ENCODE results near the gene NUB1. TPM values are rescaled to one million over a fixed set of nuclear protein-coding genes. Genes with fewer than 3 reads are reported as not detected.

Gene NUB1
- total and polyA plus RNA-seq, 11 donors, result 22.6 to 56.3 (median 39.4) TPM

GRCh38 chr7:151406886-151407583, 65.4 kb downstream of the NUB1 start:
- Histone ChIP-seq H3K9me3 (no peaks in the 10 kb centered on the region), H3K27ac (peak overlapping the region in 1 of 12 donors; percentile 5), H3K4me3 (no peak overlapping the region), H3K36me3 (no peaks in the 10 kb centered on the region), H3K4me1 (peaks cover 0 to 41% (median 14%) of the 10 kb centered on the region in 12 donors), H3K27me3 (peaks cover 18 to 56% (median 26%) of the 10 kb centered on the region in 9 donors)
- TF ChIP-seq, protein P1, sequence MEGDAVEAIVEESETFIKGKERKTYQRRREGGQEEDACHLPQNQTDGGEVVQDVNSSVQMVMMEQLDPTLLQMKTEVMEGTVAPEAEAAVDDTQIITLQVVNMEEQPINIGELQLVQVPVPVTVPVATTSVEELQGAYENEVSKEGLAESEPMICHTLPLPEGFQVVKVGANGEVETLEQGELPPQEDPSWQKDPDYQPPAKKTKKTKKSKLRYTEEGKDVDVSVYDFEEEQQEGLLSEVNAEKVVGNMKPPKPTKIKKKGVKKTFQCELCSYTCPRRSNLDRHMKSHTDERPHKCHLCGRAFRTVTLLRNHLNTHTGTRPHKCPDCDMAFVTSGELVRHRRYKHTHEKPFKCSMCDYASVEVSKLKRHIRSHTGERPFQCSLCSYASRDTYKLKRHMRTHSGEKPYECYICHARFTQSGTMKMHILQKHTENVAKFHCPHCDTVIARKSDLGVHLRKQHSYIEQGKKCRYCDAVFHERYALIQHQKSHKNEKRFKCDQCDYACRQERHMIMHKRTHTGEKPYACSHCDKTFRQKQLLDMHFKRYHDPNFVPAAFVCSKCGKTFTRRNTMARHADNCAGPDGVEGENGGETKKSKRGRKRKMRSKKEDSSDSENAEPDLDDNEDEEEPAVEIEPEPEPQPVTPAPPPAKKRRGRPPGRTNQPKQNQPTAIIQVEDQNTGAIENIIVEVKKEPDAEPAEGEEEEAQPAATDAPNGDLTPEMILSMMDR (IDR thresholded peaks at IDR 0.05), result no peak
- no peak for TF ChIP-seq POLR2A (IDR thresholded peaks at IDR 0.05)
- DNase-seq (no peak), ATAC-seq (no peak)
- 89 to 95% (median 92%) methylated on average over 8 to 9 of the region's 9 CpGs for WGBS, 4 donors
- intact Hi-C loops (cut with DNase I), result no loop called here

GRCh38 chr7:151408498-151408838, 66.9 kb downstream of the NUB1 start:
- intact Hi-C loops (cut with DNase I), result no loop called here
- peaks cover 0 to 38% (median 14%) of the 10 kb centered on the region in 12 donors for H3K4me1 ChIP-seq
- no peaks in the 10 kb centered on the region for H3K9me3 ChIP-seq
- peak overlapping the region in 2 of 12 donors; percentile 39 to 51 for H3K4me3 ChIP-seq
- peaks cover 18 to 57% (median 26%) of the 10 kb centered on the region in 9 donors for H3K27me3 ChIP-seq
- DNase-seq (no peak), ATAC-seq (no peak)
- H3K36me3 ChIP-seq, result no peaks in the 10 kb centered on the region
- 85 to 92% (median 88%) methylated on average over 6 to 7 of the region's 7 CpGs for WGBS, 4 donors
- H3K27ac ChIP-seq, result peak overlapping the region in 1 of 12 donors; percentile 63
- TF ChIP-seq, protein P1 (IDR thresholded peaks at IDR 0.05), result no peak
- TF ChIP-seq POLR2A (IDR thresholded peaks at IDR 0.05), result no peak

- intact Hi-C loops (cut with DNase I), result no loop called here
- DNase-seq (peak in 1 of 5 donors; percentile 62), ATAC-seq (peak in 2 of 4 donors; percentile 6 to 17)
- no peak for TF ChIP-seq POLR2A (IDR thresholded peaks at IDR 0.05)
- TF ChIP-seq, protein P1 (IDR thresholded peaks at IDR 0.05), result no peak
- peak overlapping the region; percentile 28 to 53 (median 48) for H3K4me3 ChIP-seq
- H3K9me3 ChIP-seq, result no peaks in the 10 kb centered on the region
- no peaks in the 10 kb centered on the region for H3K36me3 ChIP-seq
- peaks cover 0 to 32% (median 14%) of the 10 kb centered on the region in 12 donors for H3K4me1 ChIP-seq
- WGBS, 4 donors, result 18 to 60% (median 29%) methylated on average over 19 to 61 of the region's 61 CpGs
- peak overlapping the region in 3 of 12 donors; percentile 24 to 63 (median 46) for H3K27ac ChIP-seq
- peaks cover 18 to 57% (median 26%) of the 10 kb centered on the region in 9 donors for H3K27me3 ChIP-seq
Observed at GRCh38 chr7:151408839-151409666, 67.4 kb downstream of the NUB1 start.

All from heart left ventricle (tissue), 16 donors.